H1 (cell line): ENCODE results near the gene P4HA1.

Experiments
- MAFK ChIP-seq: IDR thresholded peaks from 2 replicates; pipeline ENCODE4 v1.6.1; 2012; ENCODE audit warnings: low read depth, mild to moderate bottlenecking, improper control_type of control experiment, low read length
- POLR2A ChIP-seq, 2 experiments: IDR thresholded peaks; 1 replicate in 1 of 2; 2 replicates in 1 of 2; pipeline ENCODE4 v1.6.1; 2011; ENCODE audit warnings: low read depth in 2 of 2, low read length in 2 of 2, mild to moderate bottlenecking in 2 of 2; ENCODE audit errors: control extremely low read depth in 1 of 2

- no peak for TF ChIP-seq MAFK
- no peak for TF ChIP-seq POLR2A (IDR thresholded peaks at IDR 0.05; ENCODE audit: control extremely low read depth in 1 of 2, low read depth in 2 of 2, low read length in 2 of 2)
These were observed 40.0 kb upstream of the P4HA1 start for GRCh38 chr10:73136627-73137026.
